Prostate gland (tissue), 2 donors: Measurements from ENCODE around the gene PRIMA1. TPM values are rescaled to one million over a fixed set of nuclear protein-coding genes. Genes with fewer than 3 reads are reported as not detected.

Source experiments
- DNase-seq: peaks from one replicate; pipeline ENCODE4 v3.0.0-alpha.2; 2019; ENCODE audit warnings: low spot score
- H3K27ac ChIP-seq, 2 donors: fragments of 200-600 bp; sonication (generic); 2 replicates each; pipeline ENCODE4 v1.5.1; 2017 to 2019
- H3K27me3 ChIP-seq: fragments of 200-600 bp; sonication (generic); replicated peaks from 2 replicates; pipeline ENCODE4 v1.5.1; 2019; ENCODE audit not compliant: insufficient read depth
- H3K36me3 ChIP-seq, 2 donors: fragments of 200-600 bp; sonication (generic); 1 replicate in 1 of 2; 2 replicates in 1 of 2; pipeline versions ENCODE4 v1.5.1 to v1.8.1; 2017 to 2019
- H3K4me1 ChIP-seq: fragments of 200-600 bp; sonication (generic); replicated peaks from 2 replicates; pipeline ENCODE4 v1.5.1; 2019
- H3K4me3 ChIP-seq, 2 donors: fragments of 200-600 bp; sonication (generic); 2 replicates each; pipeline ENCODE4 v1.5.1; 2017 to 2019
- H3K9me3 ChIP-seq: fragments of 200-600 bp; sonication (generic); 2 replicates; pipeline ENCODE4 v1.5.1; 2017
- CTCF ChIP-seq, 4 experiments: fragments of 200-600 bp in 2 of 4; fragments of 450-650 bp in 2 of 4; sonication (generic) in 2 of 4; IDR thresholded peaks; 1 replicate in 3 of 4; 2 replicates in 1 of 4; pipeline ENCODE4 v1.5.1; 2016 to 2019; ENCODE audit warnings: antibody characterized with exemption in 4 of 4, mild to moderate bottlenecking in 2 of 4, moderate library complexity in 2 of 4
- POLR2A ChIP-seq: fragments of 450-650 bp; IDR thresholded peaks from one replicate; pipeline ENCODE4 v1.6.1; 2016; ENCODE audit warnings: antibody characterized with exemption, mild to moderate bottlenecking
- POLR2AphosphoS5 ChIP-seq: sonication (generic); formaldehyde crosslinking; IDR thresholded peaks from one replicate; pipeline ENCODE4 v1.6.1; 2017; ENCODE audit warnings: antibody characterized with exemption
- WGBS: methylation state at CpG from one replicate; pipeline ENCODE4 v1.1.5; 2018; 5-methylcytosine and 5-hydroxymethylcytosine counted together
- intact Hi-C: fragments of 100-400 bp; cut with DNase I; formaldehyde crosslinking; loops from one replicate; pipeline ENCODE4 v1.14.2; 2022
- total RNA-seq, 2 donors: library from RNA; depleted of rRNA; stranded (reverse); fragments of >200 nt; gene quantifications; one replicate each; pipeline ENCODE4 v1.1.0, GENCODE V29; 2016

Gene PRIMA1
- total RNA-seq, 2 donors from 2014 or later = 3.6 to 9.8 TPM

- no peaks in the 10 kb centered on the region for H3K27me3 ChIP-seq
- H3K4me3 ChIP-seq = peak overlapping the region; percentile 51
- H3K4me1 ChIP-seq = no peaks in the 10 kb centered on the region
- intact Hi-C loops = loop anchor here (2.0 to 10.0 kb wide), 4 partner anchors 103 to 215 kb away; no protein-coding TSS in a partner anchor
- no peak for DNase-seq
- H3K27ac ChIP-seq = peak overlapping the region; percentile 69 to 79
- H3K36me3 ChIP-seq = no peaks in the 10 kb centered on the region
- no peaks in the 10 kb centered on the region for H3K9me3 ChIP-seq
- TF ChIP-seq POLR2A = no peak
- WGBS = 34% methylated on average over 29 of the region's 29 CpGs
Observed at GRCh38 chr14:93789228-93790130, 1.2 kb upstream of the PRIMA1 start.

GRCh38 chr14:93788543-93789227, 400 bp upstream of the PRIMA1 start:
- intact Hi-C loops = loop anchor here (2.0 to 10.0 kb wide), 4 partner anchors 104 to 216 kb away; no protein-coding TSS in a partner anchor
- H3K36me3 ChIP-seq = no peaks in the 10 kb centered on the region
- DNase-seq = peak; percentile 40
- peak overlapping the region; percentile 51 for H3K4me3 ChIP-seq
- H3K4me1 ChIP-seq = no peaks in the 10 kb centered on the region
- 1% methylated on average over 50 of the region's 79 CpGs for WGBS
- peak; percentile 16 for TF ChIP-seq POLR2AphosphoS5
- TF ChIP-seq POLR2A = peak; percentile 55
- peak in 2 of 4 experiments; percentile 26 to 29 for TF ChIP-seq CTCF (IDR thresholded peaks at IDR 0.05)
- no peaks in the 10 kb centered on the region for H3K9me3 ChIP-seq
- no peaks in the 10 kb centered on the region for H3K27me3 ChIP-seq
- peak overlapping the region; percentile 69 to 79 for H3K27ac ChIP-seq

GRCh38 chr14:93787465-93788292, 606 bp downstream of the PRIMA1 start:
- TF ChIP-seq CTCF (IDR thresholded peaks at IDR 0.05) (no peak), POLR2A (no peak)
- H3K4me1 ChIP-seq = no peaks in the 10 kb centered on the region
- WGBS = 52% methylated on average over 47 of the region's 52 CpGs
- DNase-seq = no peak
- no peaks in the 10 kb centered on the region for H3K9me3 ChIP-seq
- H3K27ac ChIP-seq = peak overlapping the region in 1 of 2 donors; percentile 79
- H3K27me3 ChIP-seq = no peaks in the 10 kb centered on the region
- intact Hi-C loops = loop anchor here (2.0 to 10.0 kb wide), 4 partner anchors 105 to 217 kb away; no protein-coding TSS in a partner anchor
- peak overlapping the region; percentile 51 for H3K4me3 ChIP-seq
- no peaks in the 10 kb centered on the region for H3K36me3 ChIP-seq

GRCh38 chr14:93785423-93785822, 2.9 kb downstream of the PRIMA1 start:
- no peak overlapping the region for H3K27ac ChIP-seq
- H3K36me3 ChIP-seq = no peaks in the 10 kb centered on the region
- H3K9me3 ChIP-seq = no peaks in the 10 kb centered on the region
- DNase-seq = no peak
- H3K27me3 ChIP-seq = no peaks in the 10 kb centered on the region
- intact Hi-C loops = loop anchor here (5.0 to 10.0 kb wide), 3 partner anchors 107 to 219 kb away; no protein-coding TSS in a partner anchor
- H3K4me3 ChIP-seq = no peak overlapping the region
- no peak for TF ChIP-seq POLR2AphosphoS5
- H3K4me1 ChIP-seq = no peaks in the 10 kb centered on the region
- WGBS = 65% methylated on average over 4 of the region's 4 CpGs

- 59% methylated on average over 3 of the region's 3 CpGs for WGBS
- no peaks in the 10 kb centered on the region for H3K9me3 ChIP-seq
- H3K27me3 ChIP-seq = no peaks in the 10 kb centered on the region
- TF ChIP-seq POLR2A (no peak), POLR2AphosphoS5 (no peak), CTCF (IDR thresholded peaks at IDR 0.05) (no peak)
- H3K36me3 ChIP-seq = no peaks in the 10 kb centered on the region
- intact Hi-C loops = loop anchor here (5.0 to 10.0 kb wide), 3 partner anchors 107 to 220 kb away; no protein-coding TSS in a partner anchor
- no peak for DNase-seq
- no peak overlapping the region for H3K27ac ChIP-seq
- H3K4me1 ChIP-seq = no peaks in the 10 kb centered on the region
- H3K4me3 ChIP-seq = no peak overlapping the region
Observed at GRCh38 chr14:93784878-93785277, 3.4 kb downstream of the PRIMA1 start.
